ENCODE data around the gene DDX47. TPM values are rescaled to one million over a fixed set of nuclear protein-coding genes. Genes with fewer than 3 reads are reported as not detected.

Gene DDX47
- total and polyA plus RNA-seq, 2 of the 13 experiments (the other 11 are each of a cell fraction or from before 2014, with no cell fraction given), result 48.5 to 78.7 TPM

DNA sequence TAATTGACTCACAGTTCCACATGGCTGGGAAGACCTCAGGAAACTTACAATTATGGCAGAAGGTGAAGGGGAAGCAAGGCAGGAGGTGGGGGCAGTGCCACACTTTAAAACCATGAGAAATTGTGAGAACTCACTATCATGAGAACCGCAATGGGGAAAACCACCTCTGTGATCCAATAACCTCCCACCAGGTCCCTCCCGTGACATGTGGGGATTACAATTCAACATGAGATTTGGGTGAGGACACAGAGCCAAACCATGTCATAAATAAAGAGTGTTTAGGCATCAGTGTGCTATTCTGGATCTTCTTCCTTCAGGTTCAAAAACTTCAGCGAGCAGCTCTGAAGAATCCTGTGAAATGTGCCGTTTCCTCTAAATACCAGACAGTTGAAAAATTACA is 9.7 kb downstream of the DDX47 start (continued):
- TF ChIP-seq IRX3 (CRISPR knock-in tag; IDR thresholded peaks at IDR 0.05; ENCODE audit: borderline replicate concordance, low read depth) (no peak), ZNF883 (CRISPR knock-in tag; IDR thresholded peaks at IDR 0.05; ENCODE audit: not compliant biosample characterization) (no peak)

DNA sequence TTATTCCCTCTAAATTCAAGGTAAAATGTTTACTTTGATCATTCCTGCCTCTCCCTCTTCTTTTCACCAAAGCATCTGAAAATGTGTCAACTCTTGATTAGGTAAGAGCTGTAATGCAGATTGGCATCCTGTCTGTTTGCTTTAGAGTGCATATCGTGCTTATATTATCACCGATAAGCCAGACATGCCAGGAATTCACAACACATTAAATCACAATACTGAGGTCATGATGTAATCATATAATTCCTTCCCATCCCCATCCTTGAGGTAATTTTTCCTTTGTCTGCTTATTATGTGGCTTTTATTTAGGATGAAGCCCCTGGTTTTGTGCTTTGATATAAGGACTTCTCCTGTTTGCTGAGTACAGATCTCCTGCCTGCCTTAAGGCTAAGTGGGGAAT is 10.2 kb downstream of the DDX47 start:
- H3K9ac ChIP-seq (ENCODE audit: insufficient read depth, low read depth, low read length), result no peak overlapping the region
- H3K4me2 ChIP-seq (ENCODE audit: low read depth, low read length), result no peak overlapping the region
- CTCF ChIA-PET (ENCODE audit: low intra/inter-chr PET ratio, low total read pairs), result no interaction called here
- no peak overlapping the region for H3K4me3 ChIP-seq (replicated peaks in 1 of 3; ENCODE audit: insufficient read depth in 1 of 3, low read depth in 2 of 3, low read length in 3 of 3)
- in situ Hi-C loops (cut with HindIII; ENCODE audit: extremely low pct_ligation_motif_present, low pct_unique_long_range_greater_than_20kb), result no loop called here
- TF ChIP-seq BRCA1 (CRISPR knock-in tag; IDR thresholded peaks at IDR 0.05) (no peak), RERE (CRISPR knock-in tag; IDR thresholded peaks at IDR 0.05; ENCODE audit: low read depth) (no peak), TAF15 (IDR thresholded peaks at IDR 0.05; ENCODE audit: low read depth, low read length, poor library complexity, severe bottlenecking) (no peak), CENPT (CRISPR knock-in tag; IDR thresholded peaks at IDR 0.05; ENCODE audit: low read depth) (no peak), ZNF704 (CRISPR knock-in tag; IDR thresholded peaks at IDR 0.05; ENCODE audit: borderline replicate concordance) (no peak), MXD1 (CRISPR knock-in tag; IDR thresholded peaks at IDR 0.05) (no peak)
- H3K79me2 ChIP-seq (ENCODE audit: insufficient read depth, low read length), result peaks cover 8% of the 10 kb centered on the region
- H3K27me3 ChIP-seq (ENCODE audit: control insufficient read depth in 1 of 2, insufficient read depth in 2 of 2, low read length in 2 of 2), result no peaks in the 10 kb centered on the region
- no peak overlapping the region for H3K27ac ChIP-seq (ENCODE audit: extremely low read length, insufficient read depth, low read length)
- DNase-seq (ENCODE audit: low spot score), result no peak
- POLR2A ChIA-PET, result no interaction called here
- H4K20me1 ChIP-seq (ENCODE audit: insufficient read depth, low read length), result no peaks in the 10 kb centered on the region
- no peak overlapping the region for H2AFZ ChIP-seq (ENCODE audit: low read length)
- peaks cover 22 to 85% of the 10 kb centered on the region in 2 experiments for H3K36me3 ChIP-seq (replicated peaks in 1 of 2; ENCODE audit: control insufficient read depth in 1 of 2, insufficient read depth in 2 of 2, low read length in 2 of 2)
- intact Hi-C loops (cut with micrococcal nuclease; ENCODE audit: unreplicated experiment), result no loop called here
- ATAC-seq, result no peak
- FAIRE-seq, result no peak
- WGBS (ENCODE audit: low lambda C conversion rate), result 100% methylated on average over 2 of the region's 2 CpGs
- no peaks in the 10 kb centered on the region for H3K4me1 ChIP-seq (ENCODE audit: insufficient read depth, low read length)
- no peaks in the 10 kb centered on the region for H3K9me3 ChIP-seq (ENCODE audit: low read length)
- BruUV-seq (replicated peaks), result no TSS peak

Measured in HepG2 (cell line).